Transverse colon (tissue), 4 donors: ENCODE measurements around the gene TUSC7.

Experiments
- EP300 ChIP-seq: sonication (generic); formaldehyde crosslinking; IDR thresholded peaks from one replicate; pipeline ENCODE4 v1.6.1; 2017; ENCODE audit warnings: antibody characterized with exemption, low read depth
- POLR2A ChIP-seq: fragments of 450-650 bp; IDR thresholded peaks from one replicate; pipeline ENCODE4 v1.6.1; 2016; ENCODE audit warnings: antibody characterized with exemption, mild to moderate bottlenecking, moderate library complexity
- POLR2AphosphoS5 ChIP-seq, 3 donors: sonication (generic); formaldehyde crosslinking; IDR thresholded peaks; one replicate each; pipeline ENCODE4 v1.6.1; 2016; ENCODE audit warnings: antibody characterized with exemption in 3 of 3
- TF ChIP-seq, protein P1 (sequence below), 5 experiments: fragments of 200-600 bp in 3 of 5; fragments of 450-650 bp in 2 of 5; sonication (generic) in 3 of 5; IDR thresholded peaks; 1 replicate in 2 of 5; 2 replicates in 3 of 5; pipeline ENCODE4 v1.5.1; 2016 to 2017; ENCODE audit warnings: antibody characterized with exemption in 5 of 5, inconsistent platforms in 3 of 5, mild to moderate bottlenecking in 2 of 5, moderate library complexity in 1 of 5

- TF ChIP-seq, protein P1, sequence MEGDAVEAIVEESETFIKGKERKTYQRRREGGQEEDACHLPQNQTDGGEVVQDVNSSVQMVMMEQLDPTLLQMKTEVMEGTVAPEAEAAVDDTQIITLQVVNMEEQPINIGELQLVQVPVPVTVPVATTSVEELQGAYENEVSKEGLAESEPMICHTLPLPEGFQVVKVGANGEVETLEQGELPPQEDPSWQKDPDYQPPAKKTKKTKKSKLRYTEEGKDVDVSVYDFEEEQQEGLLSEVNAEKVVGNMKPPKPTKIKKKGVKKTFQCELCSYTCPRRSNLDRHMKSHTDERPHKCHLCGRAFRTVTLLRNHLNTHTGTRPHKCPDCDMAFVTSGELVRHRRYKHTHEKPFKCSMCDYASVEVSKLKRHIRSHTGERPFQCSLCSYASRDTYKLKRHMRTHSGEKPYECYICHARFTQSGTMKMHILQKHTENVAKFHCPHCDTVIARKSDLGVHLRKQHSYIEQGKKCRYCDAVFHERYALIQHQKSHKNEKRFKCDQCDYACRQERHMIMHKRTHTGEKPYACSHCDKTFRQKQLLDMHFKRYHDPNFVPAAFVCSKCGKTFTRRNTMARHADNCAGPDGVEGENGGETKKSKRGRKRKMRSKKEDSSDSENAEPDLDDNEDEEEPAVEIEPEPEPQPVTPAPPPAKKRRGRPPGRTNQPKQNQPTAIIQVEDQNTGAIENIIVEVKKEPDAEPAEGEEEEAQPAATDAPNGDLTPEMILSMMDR (IDR thresholded peaks at IDR 0.05), result no peak
- TF ChIP-seq POLR2A (no peak), EP300 (no peak), POLR2AphosphoS5 (IDR thresholded peaks at IDR 0.05) (no peak)
These were observed 8.0 kb downstream of the TUSC7 start for GRCh38 chr3:116717566-116717965.
